GM10847 (cell line): Measurements from ENCODE around the gene SRC.

Experiments used
- POLR2A ChIP-seq: IDR thresholded peaks from 2 replicates; pipeline ENCODE4 v1.6.1; 2011; ENCODE audit not compliant: insufficient read length; ENCODE audit errors: extremely low read depth

The SRC gene

DNA sequence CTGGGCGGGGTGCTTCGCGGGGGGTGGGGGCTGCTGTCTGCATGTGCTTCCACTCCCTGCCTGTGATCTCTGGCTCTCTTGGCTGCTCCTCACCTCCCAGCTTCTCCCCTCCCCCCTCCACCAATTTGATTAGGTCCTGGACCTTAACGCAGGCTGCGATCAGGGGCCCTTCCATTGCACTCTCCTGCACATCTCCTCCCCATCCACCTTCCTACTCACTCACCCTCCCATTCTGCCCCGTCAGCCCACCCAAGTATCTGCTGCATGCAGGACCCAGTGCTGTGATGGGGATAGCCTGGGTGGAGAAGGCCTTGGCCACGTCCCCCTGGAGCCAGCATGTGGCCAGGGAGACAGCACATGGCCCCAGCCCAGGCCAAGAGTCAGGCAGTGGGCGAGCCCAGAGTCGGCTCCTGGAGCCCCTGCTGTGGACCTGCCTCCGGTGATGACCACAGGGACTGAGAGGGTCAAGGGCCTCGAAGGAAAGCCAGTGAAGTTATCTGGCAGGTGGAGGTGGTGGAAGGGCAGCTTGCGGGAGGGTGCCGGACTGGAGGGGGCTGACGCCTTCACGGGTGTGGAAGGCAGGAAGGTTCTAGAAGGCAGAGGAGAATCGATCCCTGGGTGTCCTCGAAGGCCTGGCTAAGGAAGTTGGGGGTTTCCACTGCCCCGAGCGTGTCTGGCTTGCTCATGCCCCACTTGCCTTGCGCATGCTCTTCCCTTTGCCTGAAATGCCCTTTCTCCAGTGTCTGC, 40.7 kb downstream of the SRC start:
- TF ChIP-seq POLR2A = no peak

DNA sequence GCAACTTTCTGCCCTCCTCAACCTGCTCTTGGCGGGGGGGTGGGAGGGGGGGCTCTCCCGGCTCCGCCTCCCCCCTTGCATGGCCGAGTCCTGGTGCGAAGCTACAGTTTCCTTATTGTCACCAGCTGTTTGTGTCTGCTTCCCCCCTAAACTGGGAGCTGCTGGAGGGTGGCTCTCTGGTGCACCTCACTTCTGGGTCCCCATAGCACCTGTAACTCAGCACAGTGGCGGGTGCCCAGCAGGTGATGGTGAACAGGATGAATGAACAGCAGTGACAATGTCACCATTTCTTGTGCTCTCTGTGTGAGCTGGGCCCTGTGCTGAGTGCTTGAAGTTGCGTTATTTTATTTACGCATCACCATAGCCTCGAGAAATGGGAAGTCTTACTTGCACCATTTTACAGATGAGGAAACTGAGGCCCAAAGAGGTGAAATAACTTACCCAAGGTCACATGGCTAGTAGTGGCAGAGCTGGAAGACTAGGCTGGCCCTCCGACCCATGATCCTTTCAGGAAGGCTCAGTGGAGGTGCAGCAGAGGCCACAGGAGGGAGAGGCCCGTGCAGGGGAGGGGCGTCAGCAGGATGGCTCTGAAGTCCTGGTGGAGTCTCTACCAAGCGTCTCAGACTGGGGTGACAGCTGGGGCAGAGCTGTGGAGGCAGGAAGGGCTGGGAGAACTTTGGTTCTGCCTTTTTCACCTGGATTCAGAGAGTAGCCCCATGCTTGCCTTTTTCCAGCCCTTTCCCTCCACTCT, 41.8 kb downstream of the SRC start:
- no peak for TF ChIP-seq POLR2A

DNA sequence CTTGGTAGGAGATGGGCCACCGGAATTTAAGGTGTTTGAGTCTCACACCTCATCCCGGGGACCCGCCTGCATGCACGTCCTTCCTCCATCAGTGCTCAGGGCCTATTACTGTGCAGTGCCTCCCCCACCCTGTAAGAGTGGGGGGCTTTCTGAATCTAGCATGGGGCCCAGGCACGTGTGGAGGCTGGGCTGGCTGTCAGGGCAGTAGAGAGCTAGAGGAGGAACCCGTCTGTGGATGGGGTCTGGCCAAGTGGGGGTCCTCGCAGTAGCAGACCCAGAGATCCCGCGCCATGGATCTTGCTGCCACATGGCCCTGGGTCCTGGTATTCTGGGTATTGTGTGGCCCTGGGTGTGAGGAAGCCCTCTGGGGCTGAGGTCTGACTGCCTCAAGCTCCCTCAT, 42.9 kb downstream of the SRC start:
- no peak for TF ChIP-seq POLR2A

DNA sequence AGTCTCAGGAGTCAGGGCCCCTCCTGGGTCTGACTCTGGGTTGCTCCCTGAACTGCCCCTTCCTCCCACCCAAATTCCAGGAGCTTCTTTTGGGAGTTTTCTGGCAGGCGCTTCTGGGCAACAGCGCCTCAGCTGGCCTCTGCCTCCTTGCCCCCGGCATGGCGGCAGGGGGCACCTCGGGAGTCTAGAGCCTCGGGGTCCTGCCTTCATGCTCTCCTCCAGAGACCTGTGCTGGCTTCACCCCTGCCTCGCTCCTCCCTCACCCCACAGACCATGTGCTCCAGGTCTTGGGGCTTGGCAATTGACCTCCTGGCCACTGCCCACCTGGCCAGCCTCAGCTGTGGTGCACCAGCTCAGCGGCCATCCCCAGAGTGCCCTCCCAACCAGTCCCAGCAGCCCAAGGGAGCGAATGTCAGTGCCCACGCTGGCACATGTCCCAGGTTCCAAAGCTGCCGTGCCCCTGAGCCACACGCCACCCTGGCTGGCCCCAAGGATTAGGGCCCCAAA, 43.4 kb downstream of the SRC start:
- TF ChIP-seq POLR2A = no peak

DNA sequence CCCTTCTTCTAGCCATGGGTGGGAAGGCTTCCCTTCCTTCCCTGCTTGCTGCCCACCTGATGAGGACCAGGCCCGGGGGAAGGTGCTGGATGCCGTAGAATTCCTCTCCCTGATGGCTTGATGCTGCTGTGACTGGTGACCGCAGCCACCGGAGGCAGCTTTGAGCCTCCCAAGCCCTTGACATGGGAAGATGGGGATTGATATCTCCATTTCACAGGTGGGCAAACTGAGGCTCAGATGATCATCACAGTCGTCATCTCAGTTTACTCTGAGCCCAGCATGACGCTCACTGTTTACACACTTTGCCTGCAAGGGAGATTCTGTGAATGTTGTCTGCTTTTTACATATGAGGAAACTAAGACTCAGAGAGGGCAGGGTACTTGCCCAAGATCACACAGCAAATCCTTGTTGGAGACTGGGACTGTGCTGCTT, 43.9 kb downstream of the SRC start:
- TF ChIP-seq POLR2A = no peak

DNA sequence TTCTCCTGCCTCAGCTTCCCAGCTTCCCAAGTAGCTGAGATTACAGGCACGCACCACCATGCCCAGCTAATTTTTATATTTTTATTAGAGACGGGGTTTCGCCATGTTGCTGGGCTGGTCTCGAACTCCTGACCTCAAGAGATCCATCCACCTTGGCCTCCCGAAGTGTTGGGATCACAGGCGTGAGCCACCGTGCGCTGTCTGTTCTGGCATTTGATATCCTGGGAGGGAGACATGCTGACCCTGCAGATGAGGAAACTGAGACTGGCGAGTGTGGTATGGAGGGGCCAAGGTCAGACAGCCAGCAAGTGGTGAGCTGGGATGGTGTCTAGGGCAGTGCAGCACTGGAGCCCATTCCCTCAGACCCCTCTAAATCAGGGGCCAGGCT, 44.6 kb downstream of the SRC start:
- no peak for TF ChIP-seq POLR2A

DNA sequence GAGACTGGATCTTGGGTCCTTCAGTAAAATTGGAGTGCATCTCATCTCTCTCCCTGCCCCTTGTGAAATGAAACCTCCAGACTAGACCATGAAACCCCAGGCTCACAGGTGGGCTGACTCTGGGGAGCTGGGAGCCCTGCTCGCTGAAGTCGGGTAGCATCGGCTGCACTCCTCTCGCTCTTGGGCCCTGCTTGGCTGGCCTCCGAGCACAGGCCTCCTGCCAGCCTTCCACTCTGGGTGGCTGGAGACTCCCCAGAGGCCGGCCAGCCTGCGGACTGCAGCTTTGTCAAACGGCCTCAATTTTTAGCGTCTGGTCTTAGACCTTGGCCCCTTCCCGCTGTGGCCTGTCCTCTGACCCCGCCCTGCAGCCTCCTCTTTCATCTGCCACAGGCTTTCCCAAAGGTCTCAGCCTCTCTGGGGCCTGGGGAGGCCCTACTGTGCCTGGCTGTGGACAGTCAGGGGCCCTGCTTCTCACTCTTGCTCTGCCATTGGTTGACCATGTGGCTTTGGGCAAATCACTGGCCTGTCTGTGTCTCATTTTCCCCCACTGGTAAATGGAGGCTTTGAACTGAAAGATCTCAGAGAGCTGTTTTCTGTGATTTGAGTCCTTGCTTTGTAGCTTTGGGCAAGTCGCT, 45.1 kb downstream of the SRC start:
- TF ChIP-seq POLR2A = no peak

DNA sequence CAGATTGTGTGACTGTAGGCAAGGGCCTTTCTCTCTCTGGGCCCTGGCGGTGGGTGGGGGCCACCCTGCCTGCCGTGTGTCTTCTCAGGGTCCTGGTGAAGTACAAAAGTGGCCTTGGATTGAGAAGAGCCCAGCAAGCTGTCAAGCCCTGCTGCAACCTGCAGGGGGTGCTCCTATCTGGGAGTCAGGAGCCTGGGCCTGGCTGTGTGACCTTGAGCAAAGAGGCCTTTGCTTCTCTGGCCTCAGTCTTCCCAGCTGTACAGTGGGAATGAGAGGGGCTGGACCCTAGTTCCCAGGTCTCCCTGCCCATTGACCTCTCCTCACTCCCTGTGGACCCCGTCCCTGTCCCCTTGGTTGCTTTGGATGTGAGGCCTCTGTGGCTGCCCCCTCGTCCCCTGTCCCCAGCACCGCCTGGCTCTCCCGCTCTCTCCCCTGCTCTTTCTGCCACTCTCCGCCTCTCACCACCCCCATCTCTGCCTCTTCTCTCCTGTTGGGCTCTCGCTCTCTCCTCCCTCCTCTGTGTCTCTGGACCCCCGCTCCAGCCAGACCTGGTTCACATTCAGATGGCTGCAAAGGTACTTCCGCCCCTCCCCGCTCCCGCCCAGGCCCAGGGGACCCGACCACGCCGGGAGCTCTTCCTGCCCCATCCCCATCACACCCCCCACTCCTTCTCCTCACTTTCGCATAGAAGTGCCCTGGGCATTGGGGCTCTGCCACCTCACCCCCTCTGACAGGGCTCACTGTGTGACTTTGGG, 46.7 kb downstream of the SRC start:
- no peak for TF ChIP-seq POLR2A

DNA sequence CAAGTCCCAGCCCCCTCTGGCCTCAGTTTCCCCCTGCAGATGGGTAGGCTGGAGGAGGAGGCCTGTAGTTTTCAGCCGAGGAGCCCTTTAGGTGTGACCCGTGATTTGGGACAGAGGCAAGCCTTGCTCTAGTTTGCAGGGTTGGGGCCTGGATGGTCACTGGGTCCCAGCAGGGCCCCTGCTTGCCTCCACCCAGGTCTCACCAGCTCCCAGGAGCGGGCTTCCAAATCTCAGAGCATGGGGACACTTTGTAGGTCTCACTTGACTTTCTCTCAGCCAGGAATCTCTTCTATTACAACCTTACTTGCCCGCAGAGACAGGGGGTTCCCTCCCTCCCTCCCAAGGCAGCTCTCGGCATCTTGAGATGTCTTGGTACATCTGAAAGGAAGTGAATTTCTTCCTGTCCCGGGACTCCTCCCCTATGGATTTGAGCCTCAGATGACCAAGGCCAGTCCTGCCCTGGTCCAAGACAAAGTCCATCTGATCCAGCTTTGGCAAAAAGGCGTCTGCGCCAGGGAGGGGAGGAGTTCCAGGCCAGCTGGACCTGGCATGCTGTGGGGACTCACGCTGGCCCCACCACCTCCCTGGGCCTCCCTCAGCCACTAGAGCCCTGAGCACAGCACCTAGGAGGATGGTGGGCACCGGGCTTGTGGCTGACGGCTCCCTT, 47.4 kb downstream of the SRC start:
- no peak for TF ChIP-seq POLR2A

DNA sequence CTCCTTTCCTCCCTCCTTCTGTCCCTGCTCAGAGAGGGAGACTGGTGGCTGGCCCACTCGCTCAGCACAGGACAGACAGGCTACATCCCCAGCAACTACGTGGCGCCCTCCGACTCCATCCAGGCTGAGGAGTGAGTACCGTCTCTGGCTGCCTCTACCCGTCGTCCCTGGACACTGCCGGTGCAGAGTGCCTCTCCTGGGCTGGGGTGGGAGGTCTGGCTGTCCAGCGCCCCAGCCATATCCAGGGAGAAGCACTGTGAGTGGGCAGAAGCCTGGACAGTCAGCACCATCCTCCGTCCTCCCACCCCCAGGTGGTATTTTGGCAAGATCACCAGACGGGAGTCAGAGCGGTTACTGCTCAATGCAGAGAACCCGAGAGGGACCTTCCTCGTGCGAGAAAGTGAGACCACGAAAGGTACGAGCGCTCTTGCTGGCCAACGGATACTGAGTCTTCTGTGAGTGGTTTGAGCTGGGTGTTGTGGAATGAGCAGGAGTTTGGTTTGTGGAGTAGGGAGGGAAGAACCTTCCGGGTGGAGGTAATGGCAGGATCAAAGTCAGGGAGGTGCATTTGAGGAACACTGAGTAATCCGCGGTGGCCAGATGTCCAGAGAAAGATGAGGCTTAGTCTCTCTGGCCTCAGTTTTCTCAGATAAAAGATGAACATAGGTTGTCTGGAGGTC, 48.1 kb downstream of the SRC start:
- TF ChIP-seq POLR2A = no peak

DNA sequence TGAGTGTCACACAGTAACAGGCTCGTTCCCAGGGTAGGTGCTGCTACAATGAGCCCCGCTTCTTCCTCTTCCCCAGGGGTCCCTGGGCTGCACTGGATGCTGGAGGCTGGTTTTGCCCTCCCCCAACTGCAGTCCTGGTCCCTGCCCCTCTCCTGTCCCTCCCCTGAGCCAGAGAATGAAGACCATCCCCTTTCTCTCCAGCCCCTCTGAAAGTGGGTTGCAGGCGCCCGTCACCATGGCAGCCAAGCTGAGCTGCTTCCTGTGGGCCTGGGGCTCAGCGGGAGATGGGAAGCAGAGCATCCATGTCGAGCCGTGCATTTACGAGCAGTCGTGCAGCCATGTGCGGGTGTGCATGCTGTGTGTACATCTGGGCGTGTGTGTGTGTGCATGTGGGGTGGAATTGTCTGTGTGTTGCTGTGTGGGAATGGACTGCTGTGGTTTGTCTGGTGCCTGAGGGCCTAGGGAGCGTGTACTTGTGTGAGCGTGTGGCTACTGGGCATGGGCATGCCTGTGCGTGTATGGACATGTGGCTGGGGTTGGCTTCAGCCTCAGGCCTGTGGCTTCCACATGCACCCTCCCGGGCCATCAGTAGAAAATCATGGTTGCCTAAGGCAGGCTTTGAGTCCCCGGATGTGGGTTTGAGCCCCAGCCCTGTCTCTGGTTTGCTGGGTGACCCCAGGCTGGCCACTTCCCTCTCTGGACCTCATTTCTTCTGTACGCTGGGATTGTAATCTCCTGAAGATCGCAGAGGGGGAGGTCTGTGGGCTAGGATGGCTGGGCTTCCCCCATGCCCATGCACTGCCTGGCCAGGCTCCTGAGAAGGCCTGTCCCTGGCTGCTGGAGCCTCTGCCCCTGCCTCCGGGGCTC, 48.8 kb downstream of the SRC start:
- no peak for TF ChIP-seq POLR2A

DNA sequence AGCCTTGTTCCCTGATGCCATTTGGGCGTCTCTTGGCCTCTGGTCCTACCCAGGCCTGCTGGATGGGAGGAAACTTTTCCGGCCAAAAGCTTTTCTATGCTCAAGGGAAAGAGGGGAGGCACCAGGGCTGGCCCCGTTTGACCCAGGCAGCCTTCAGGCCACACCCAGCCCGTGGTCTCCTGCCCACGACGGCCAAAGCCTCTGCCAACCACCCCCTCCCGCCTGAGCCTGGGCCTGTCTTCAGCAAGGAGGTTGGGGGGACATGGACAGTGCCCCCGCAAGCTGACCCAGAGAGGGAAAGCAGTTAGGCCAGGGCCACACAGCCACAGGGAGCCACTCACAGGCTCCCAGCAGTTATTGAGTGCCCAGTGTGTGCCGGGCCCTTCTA, 49.5 kb downstream of the SRC start:
- no peak for TF ChIP-seq POLR2A

DNA sequence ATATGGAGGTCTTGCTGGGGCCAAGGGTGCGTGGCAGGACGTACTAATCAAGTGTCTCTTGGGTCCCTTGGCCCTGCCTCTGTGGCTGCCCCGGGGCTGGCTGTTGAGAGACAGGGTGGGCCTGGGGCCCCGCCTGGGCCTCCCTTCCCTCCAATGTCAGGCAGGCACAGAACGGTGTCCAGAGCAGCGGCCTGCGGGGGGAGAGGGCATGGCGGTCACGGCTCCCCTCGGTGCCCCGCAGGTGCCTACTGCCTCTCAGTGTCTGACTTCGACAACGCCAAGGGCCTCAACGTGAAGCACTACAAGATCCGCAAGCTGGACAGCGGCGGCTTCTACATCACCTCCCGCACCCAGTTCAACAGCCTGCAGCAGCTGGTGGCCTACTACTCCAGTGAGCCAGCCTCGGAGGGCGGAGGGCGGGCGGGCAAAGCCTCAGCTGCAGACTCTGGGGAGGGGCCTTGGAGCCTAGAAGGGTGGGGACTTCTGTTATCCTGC, 50.0 kb downstream of the SRC start:
- TF ChIP-seq POLR2A = no peak
